Amygdala (tissue), 56 donors: ENCODE data around the gene TIGD2.
A peak's percentile ranks its signal among the peaks of the same experiment; 100 is the strongest.

Source experiments
- DNase-seq, 56 donors: peaks; one replicate each; lab custom pipeline; 2025; lab: John Stamatoyannopoulos, UW

The TIGD2 gene

GRCh38 chr4:89158884-89159503, 47.7 kb downstream of the TIGD2 start:
- DNase-seq, result peak in 4 of 56 donors; percentile 5 to 68 (median 22)

DNA sequence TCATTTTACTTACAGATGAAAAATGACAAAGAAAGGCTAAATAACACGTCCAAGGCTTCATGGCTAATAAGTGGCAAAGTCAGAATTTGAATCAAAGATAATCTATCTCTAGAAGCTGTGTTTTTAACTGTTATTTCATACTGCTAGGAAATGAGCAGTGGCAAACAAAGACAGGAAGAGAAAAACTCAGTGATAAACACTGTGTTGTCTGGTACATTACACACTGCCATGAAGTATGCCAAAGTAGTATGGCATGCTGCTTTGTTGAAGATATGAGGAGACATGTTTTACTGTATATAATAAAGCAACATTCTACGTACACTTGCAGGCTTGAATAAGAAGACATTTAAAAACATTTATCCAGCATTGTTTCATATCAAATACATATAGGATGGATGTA, 49.5 kb downstream of the TIGD2 start:
- DNase-seq, result no peak

- DNase-seq, result no peak
Observed at GRCh38 chr4:89161841-89162240, 50.5 kb downstream of the TIGD2 start.

- no peak for DNase-seq
Observed at GRCh38 chr4:89162496-89162895, 51.2 kb downstream of the TIGD2 start.

GRCh38 chr4:89162987-89163386, 51.7 kb downstream of the TIGD2 start:
- no peak for DNase-seq

GRCh38 chr4:89164400-89164799, 53.1 kb downstream of the TIGD2 start:
- no peak for DNase-seq
